Neural crest cell (in vitro differentiated cells): Measurements from ENCODE around the gene SNX15. TPM values are rescaled to one million over a fixed set of nuclear protein-coding genes. Genes with fewer than 3 reads are reported as not detected.

ENCODE experiments used
- DNase-seq: peaks from one replicate; pipeline ENCODE4 v3.0.0; 2021; ENCODE audit warnings: low read depth, mixed read lengths, low spot score
- H3K27ac Mint-ChIP-seq: one replicate; pipeline ENCODE4 v1.8.0; 2021; ENCODE audit warnings: mild to moderate bottlenecking, mixed read lengths; ENCODE audit not compliant: unreplicated experiment
- H3K27me3 Mint-ChIP-seq: 2 replicates; pipeline ENCODE4 v1.8.0; 2021; ENCODE audit warnings: low read depth, mild to moderate bottlenecking, mixed read lengths
- H3K36me3 Mint-ChIP-seq: 2 replicates; pipeline ENCODE4 v1.8.0; 2021; ENCODE audit warnings: low read depth, mild to moderate bottlenecking, mixed read lengths
- H3K4me1 Mint-ChIP-seq: 2 replicates; pipeline ENCODE4 v1.8.0; 2021; ENCODE audit warnings: mixed read lengths
- H3K4me3 Mint-ChIP-seq: one replicate; pipeline ENCODE4 v1.8.0; 2021; ENCODE audit warnings: mild to moderate bottlenecking, mixed read lengths
- H3K9me3 Mint-ChIP-seq: 2 replicates; pipeline ENCODE4 v1.8.0; 2021; ENCODE audit warnings: mixed read lengths
- total RNA-seq: library from RNA; stranded (reverse); gene quantifications from 2 replicates; pipeline ENCODE4 v1.2.1, GENCODE V29; 2021
- TF ChIP-seq, protein P1 (sequence below): fragments of 200-600 bp; sonication (generic); conservative IDR thresholded peaks from 2 replicates; pipeline ENCODE4 v1.5.0; 2021; ENCODE audit warnings: antibody characterized with exemption, mild to moderate bottlenecking

Gene SNX15
- total RNA-seq, 1 donor from 2014 or later, result 31.7 TPM

DNA sequence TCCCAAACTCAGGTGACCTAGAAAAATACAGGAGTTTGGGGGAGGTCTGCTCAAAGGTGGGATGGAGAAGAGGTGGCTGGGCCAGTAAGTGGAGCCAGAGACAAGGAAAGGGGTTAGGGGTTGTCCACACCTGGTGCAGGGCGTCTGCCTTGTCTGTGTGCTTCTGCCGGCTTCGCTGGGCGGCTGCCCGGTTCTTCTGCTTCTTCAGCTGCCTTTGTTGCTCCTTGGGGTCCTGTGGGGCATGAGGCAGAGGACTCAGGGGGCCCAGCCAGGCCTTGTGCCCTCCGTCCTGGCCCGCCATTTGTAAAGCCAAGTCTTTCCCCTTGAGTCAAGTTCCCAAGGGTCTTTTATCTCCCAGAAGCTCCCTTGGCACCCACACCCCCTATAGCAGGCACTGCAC is 32.9 kb upstream of the SNX15 start:
- H3K4me3 Mint-ChIP-seq, result no peak overlapping the region
- H3K4me1 Mint-ChIP-seq, result peaks cover 20% of the 10 kb centered on the region
- no peaks in the 10 kb centered on the region for H3K36me3 Mint-ChIP-seq
- no peak for DNase-seq
- TF ChIP-seq, protein P1, sequence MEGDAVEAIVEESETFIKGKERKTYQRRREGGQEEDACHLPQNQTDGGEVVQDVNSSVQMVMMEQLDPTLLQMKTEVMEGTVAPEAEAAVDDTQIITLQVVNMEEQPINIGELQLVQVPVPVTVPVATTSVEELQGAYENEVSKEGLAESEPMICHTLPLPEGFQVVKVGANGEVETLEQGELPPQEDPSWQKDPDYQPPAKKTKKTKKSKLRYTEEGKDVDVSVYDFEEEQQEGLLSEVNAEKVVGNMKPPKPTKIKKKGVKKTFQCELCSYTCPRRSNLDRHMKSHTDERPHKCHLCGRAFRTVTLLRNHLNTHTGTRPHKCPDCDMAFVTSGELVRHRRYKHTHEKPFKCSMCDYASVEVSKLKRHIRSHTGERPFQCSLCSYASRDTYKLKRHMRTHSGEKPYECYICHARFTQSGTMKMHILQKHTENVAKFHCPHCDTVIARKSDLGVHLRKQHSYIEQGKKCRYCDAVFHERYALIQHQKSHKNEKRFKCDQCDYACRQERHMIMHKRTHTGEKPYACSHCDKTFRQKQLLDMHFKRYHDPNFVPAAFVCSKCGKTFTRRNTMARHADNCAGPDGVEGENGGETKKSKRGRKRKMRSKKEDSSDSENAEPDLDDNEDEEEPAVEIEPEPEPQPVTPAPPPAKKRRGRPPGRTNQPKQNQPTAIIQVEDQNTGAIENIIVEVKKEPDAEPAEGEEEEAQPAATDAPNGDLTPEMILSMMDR, result no peak
- H3K9me3 Mint-ChIP-seq, result no peaks in the 10 kb centered on the region
- H3K27me3 Mint-ChIP-seq, result no peaks in the 10 kb centered on the region
- H3K27ac Mint-ChIP-seq, result no peak overlapping the region

- H3K27me3 Mint-ChIP-seq, result no peaks in the 10 kb centered on the region
- no peaks in the 10 kb centered on the region for H3K36me3 Mint-ChIP-seq
- no peak overlapping the region for H3K27ac Mint-ChIP-seq
- TF ChIP-seq, protein P1, result no peak
- no peaks in the 10 kb centered on the region for H3K9me3 Mint-ChIP-seq
- DNase-seq, result no peak
- peaks cover 11% of the 10 kb centered on the region for H3K4me1 Mint-ChIP-seq
- no peak overlapping the region for H3K4me3 Mint-ChIP-seq
Measured at GRCh38 chr11:64996327-64996709, 30.9 kb upstream of the SNX15 start.

DNA sequence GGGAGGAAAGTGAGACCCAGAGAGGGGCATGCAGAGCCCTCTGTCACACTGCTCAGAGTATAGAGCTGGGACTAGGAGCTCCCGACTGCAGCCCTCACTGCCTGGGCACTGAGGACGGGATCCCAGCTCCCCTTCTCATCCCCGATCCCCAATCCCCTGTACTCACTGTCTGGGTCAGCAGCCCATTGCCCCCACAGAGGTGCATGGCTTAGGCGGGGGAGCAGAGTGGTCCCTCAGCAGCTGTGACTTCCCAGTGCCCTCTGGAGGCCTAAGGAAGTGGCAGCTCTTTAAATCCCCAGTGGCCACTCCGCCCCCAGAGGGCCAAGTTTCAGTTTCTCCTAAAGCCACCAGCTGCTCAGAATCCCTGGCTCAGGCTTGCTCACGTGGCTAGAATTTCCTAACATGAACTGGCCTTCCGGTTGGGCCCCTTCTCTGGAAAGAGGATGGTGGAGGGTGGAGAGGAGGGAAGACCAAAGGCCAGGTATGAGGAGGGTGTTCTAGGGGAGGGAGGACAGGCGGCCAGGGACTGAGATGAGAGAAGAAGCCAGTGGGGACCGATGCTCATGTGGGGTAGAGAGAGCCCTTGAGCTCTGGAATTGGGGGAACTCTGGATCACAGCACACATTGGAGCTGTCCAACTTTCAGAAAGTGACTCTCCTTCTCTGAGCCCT is 30.4 kb upstream of the SNX15 start, which contains the start of gene BATF2:
Gene BATF2 (minus strand): TSS at position 262 of the 671 bp plus-strand sequence. CDS start 57 bp downstream, at position 205.
- TF ChIP-seq, protein P1, result peak; percentile 45
- peak; percentile 45 for DNase-seq
- H3K36me3 Mint-ChIP-seq, result no peaks in the 10 kb centered on the region
- H3K27me3 Mint-ChIP-seq, result no peaks in the 10 kb centered on the region
- H3K27ac Mint-ChIP-seq, result no peak within 1 kb of the TSS
- H3K9me3 Mint-ChIP-seq, result no peaks in the 10 kb centered on the region
- peaks cover 8% of the 10 kb centered on the region for H3K4me1 Mint-ChIP-seq
- no peak within 1 kb of the TSS for H3K4me3 Mint-ChIP-seq

GRCh38 chr11:64998141-64998540 is 29.1 kb upstream of the SNX15 start:
- no peak for DNase-seq
- TF ChIP-seq, protein P1, result no peak
- Mint-ChIP-seq H3K4me3 (no peak overlapping the region), H3K27ac (no peak overlapping the region), H3K4me1 (peaks cover 8% of the 10 kb centered on the region), H3K36me3 (no peaks in the 10 kb centered on the region), H3K9me3 (no peaks in the 10 kb centered on the region), H3K27me3 (no peaks in the 10 kb centered on the region)

DNA sequence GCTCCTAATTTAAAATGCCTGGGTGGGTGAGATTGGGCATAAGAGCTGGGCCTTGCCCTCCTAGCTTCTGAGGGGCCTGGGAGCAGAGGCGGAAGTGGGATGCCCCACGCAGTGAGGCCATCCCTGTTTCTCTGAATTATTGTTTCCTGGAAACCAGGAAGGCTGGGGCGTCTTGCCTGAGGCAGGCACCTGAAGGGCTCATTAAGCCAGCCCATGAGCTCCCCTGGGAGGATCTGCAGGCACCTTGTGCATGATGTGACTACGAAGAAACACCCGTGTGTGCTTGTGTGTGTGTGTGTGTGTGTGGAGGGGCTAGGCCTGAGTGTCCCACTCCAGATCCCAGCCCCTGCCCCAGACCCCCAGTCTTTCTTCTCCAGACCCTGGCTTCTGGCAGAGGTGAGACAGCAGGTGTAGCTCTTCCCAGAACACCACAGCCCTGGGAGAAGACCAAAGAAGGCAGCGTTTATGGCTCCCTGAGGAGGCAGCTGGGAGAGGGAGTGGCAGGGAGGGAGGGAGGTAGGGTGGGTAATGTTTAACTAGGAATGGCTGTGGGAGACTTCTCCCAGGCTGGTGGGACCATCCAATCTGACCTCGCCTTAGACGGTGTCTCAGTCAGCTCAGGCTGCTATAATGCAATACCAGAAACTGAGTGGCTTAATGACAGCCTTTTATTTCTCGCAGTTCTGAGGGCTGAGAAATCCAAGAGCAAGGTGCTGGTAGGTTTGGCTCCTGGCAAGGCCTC is 28.4 kb upstream of the SNX15 start:
- no peak overlapping the region for H3K4me3 Mint-ChIP-seq
- H3K9me3 Mint-ChIP-seq, result no peaks in the 10 kb centered on the region
- no peak overlapping the region for H3K27ac Mint-ChIP-seq
- peaks cover 8% of the 10 kb centered on the region for H3K4me1 Mint-ChIP-seq
- no peaks in the 10 kb centered on the region for H3K27me3 Mint-ChIP-seq
- H3K36me3 Mint-ChIP-seq, result no peaks in the 10 kb centered on the region
- TF ChIP-seq, protein P1, result no peak
- DNase-seq, result no peak
